ENCODE results near the gene MMEL1. TPM values are rescaled to one million over a fixed set of nuclear protein-coding genes. Genes with fewer than 3 reads are reported as not detected.

Gene MMEL1
- total RNA-seq, 1 donor from 2014 or later = 3.4 TPM

GRCh38 chr1:2561446-2561845 lies 71.4 kb downstream of the MMEL1 start:
- no peaks in the 10 kb centered on the region for H3K36me3 Mint-ChIP-seq
- no peak overlapping the region for H3K4me3 Mint-ChIP-seq
- H3K4me1 Mint-ChIP-seq = peaks cover 1% of the 10 kb centered on the region
- H3K27ac Mint-ChIP-seq = no peak overlapping the region
- H3K27me3 Mint-ChIP-seq (ENCODE audit: low read depth) = peaks cover 7% of the 10 kb centered on the region
- no peak for TF ChIP-seq CTCF (IDR thresholded peaks at IDR 0.05; ENCODE audit: unreplicated experiment)
- H3K9me3 Mint-ChIP-seq = no peaks in the 10 kb centered on the region
- no peak for DNase-seq (ENCODE audit: low spot score in 2 of 2, unreplicated experiment in 2 of 2)

GRCh38 chr1:2560299-2561073 lies 72.3 kb downstream of the MMEL1 start:
- no peaks in the 10 kb centered on the region for H3K36me3 Mint-ChIP-seq

GRCh38 chr1:2559509-2560298 lies 73.1 kb downstream of the MMEL1 start:
- Mint-ChIP-seq H3K36me3 (no peaks in the 10 kb centered on the region), H3K27me3 (ENCODE audit: low read depth) (peaks cover 7% of the 10 kb centered on the region), H3K4me1 (peaks cover 4% of the 10 kb centered on the region), H3K4me3 (no peak overlapping the region), H3K9me3 (no peaks in the 10 kb centered on the region), H3K27ac (no peak overlapping the region)
- no peak for TF ChIP-seq CTCF (IDR thresholded peaks at IDR 0.05; ENCODE audit: unreplicated experiment)
- no peak for DNase-seq (ENCODE audit: low spot score in 2 of 2, unreplicated experiment in 2 of 2)

More at GRCh38 chr1:2560299-2561073, 72.3 kb downstream of the MMEL1 start:
- DNase-seq (ENCODE audit: low spot score in 2 of 2, unreplicated experiment in 2 of 2) = no peak
- Mint-ChIP-seq H3K4me3 (no peak overlapping the region), H3K27ac (no peak overlapping the region), H3K27me3 (ENCODE audit: low read depth) (peaks cover 7% of the 10 kb centered on the region), H3K9me3 (no peaks in the 10 kb centered on the region), H3K4me1 (peaks cover 4% of the 10 kb centered on the region)
- no peak for TF ChIP-seq CTCF (IDR thresholded peaks at IDR 0.05; ENCODE audit: unreplicated experiment)

- H3K4me3 Mint-ChIP-seq = no peak overlapping the region
- no peaks in the 10 kb centered on the region for H3K36me3 Mint-ChIP-seq
Observed at GRCh38 chr1:2558861-2559260, 74.0 kb downstream of the MMEL1 start.

GRCh38 chr1:2558420-2558819 lies 74.4 kb downstream of the MMEL1 start:
- Mint-ChIP-seq H3K4me1 (peaks cover 4% of the 10 kb centered on the region), H3K27ac (no peak overlapping the region), H3K4me3 (no peak overlapping the region), H3K9me3 (no peaks in the 10 kb centered on the region), H3K36me3 (no peaks in the 10 kb centered on the region), H3K27me3 (ENCODE audit: low read depth) (peaks cover 7% of the 10 kb centered on the region)
- no peak for TF ChIP-seq CTCF (IDR thresholded peaks at IDR 0.05; ENCODE audit: unreplicated experiment)
- no peak for DNase-seq (ENCODE audit: low spot score in 2 of 2, unreplicated experiment in 2 of 2)

More at GRCh38 chr1:2558861-2559260, 74.0 kb downstream of the MMEL1 start:
- DNase-seq (ENCODE audit: low spot score in 2 of 2, unreplicated experiment in 2 of 2) = no peak
- TF ChIP-seq CTCF (IDR thresholded peaks at IDR 0.05; ENCODE audit: unreplicated experiment) = no peak
- H3K27me3 Mint-ChIP-seq (ENCODE audit: low read depth) = peaks cover 7% of the 10 kb centered on the region
- H3K4me1 Mint-ChIP-seq = peaks cover 4% of the 10 kb centered on the region
- H3K9me3 Mint-ChIP-seq = no peaks in the 10 kb centered on the region
- no peak overlapping the region for H3K27ac Mint-ChIP-seq
